ENCODE measurements around the gene LSM2.

GRCh38 chr6:31775184-31775583 lies 31.6 kb downstream of the LSM2 start:
- TF ChIP-seq POLR2A (IDR thresholded peaks at IDR 0.05) (no peak), CTCF (IDR thresholded peaks at IDR 0.05) (no peak)
